Measurements from ENCODE around the gene EVI2A. TPM values are rescaled to one million over a fixed set of nuclear protein-coding genes. Genes with fewer than 3 reads are reported as not detected.
"Not testable (repeated sequence)": the region's sequence is repeated elsewhere in the genome, so short reads cannot be mapped to it uniquely, and the experiment has no call there.

EVI2A gene
- total RNA-seq, 2 donors from 2014 or later, result 5.5 to 11.2 TPM

- no peak for DNase-seq (ENCODE audit: low spot score)
- intact Hi-C loops (cut with DNase I), result no loop called here
These were observed 6.7 kb downstream of the EVI2A start for GRCh38 chr17:31314782-31315100.

GRCh38 chr17:31313982-31314781, 7.2 kb downstream of the EVI2A start, which contains the start of gene EVI2B:
TSS of gene EVI2B (minus strand) at chr17:31314054. CDS start at chr17:31305609, 8,445 bp downstream.
- intact Hi-C loops (cut with DNase I), result no loop called here
- no peak for DNase-seq (ENCODE audit: low spot score)

DNA sequence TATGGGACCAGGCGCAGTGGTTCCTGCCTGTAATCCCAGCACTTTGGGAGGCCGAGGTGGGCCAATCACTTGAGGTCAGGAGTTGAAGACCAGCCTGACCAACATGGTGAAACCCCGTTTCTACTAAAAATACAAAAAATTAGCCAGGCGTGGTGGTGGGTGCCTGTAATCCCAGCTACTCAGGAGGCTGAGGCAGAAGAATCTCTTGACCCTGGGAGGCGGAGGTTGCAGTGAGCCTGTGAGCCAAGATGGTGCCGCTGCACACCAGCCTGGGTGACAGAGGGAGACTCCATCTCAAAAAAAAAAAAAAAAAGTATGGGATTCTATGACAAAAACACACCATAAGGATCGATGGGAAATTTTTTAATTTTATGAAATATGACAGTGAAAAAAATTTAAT, 9.2 kb downstream of the EVI2A start:
- intact Hi-C loops (cut with DNase I), result not testable (repeated sequence)
- DNase-seq (ENCODE audit: low spot score), result peak; percentile 70

- DNase-seq (ENCODE audit: low spot score), result no peak
- intact Hi-C loops (cut with DNase I), result no loop called here
These were observed 9.9 kb downstream of the EVI2A start for GRCh38 chr17:31311526-31311925.

GRCh38 chr17:31310886-31311285, 10.5 kb downstream of the EVI2A start:
- intact Hi-C loops (cut with DNase I), result no loop called here
- DNase-seq (ENCODE audit: low spot score), result peak; percentile 69

- intact Hi-C loops (cut with DNase I), result no loop called here
- DNase-seq (ENCODE audit: low spot score), result no peak
These were observed 11.2 kb downstream of the EVI2A start for GRCh38 chr17:31310260-31310659.

DNA sequence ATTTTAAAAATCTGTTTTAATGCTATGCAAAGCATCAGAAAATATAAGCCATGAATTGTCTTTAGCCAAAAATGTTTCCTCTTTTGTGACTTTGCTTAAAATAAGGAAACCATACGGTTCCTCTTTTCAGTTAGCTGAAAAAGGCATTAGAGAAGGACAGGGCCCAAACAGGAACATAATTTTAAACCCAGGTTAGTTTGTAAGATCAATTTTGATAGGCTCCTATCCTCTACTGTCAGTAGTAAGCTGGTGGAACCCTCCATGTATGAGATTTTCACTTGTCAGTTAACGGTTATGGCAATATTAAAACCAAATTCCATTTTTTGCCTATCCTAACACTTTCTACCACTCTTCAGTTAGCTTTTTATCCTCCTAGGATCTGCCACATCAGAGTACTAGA, 11.9 kb downstream of the EVI2A start:
- intact Hi-C loops (cut with DNase I), result no loop called here
- no peak for DNase-seq (ENCODE audit: low spot score)

DNA sequence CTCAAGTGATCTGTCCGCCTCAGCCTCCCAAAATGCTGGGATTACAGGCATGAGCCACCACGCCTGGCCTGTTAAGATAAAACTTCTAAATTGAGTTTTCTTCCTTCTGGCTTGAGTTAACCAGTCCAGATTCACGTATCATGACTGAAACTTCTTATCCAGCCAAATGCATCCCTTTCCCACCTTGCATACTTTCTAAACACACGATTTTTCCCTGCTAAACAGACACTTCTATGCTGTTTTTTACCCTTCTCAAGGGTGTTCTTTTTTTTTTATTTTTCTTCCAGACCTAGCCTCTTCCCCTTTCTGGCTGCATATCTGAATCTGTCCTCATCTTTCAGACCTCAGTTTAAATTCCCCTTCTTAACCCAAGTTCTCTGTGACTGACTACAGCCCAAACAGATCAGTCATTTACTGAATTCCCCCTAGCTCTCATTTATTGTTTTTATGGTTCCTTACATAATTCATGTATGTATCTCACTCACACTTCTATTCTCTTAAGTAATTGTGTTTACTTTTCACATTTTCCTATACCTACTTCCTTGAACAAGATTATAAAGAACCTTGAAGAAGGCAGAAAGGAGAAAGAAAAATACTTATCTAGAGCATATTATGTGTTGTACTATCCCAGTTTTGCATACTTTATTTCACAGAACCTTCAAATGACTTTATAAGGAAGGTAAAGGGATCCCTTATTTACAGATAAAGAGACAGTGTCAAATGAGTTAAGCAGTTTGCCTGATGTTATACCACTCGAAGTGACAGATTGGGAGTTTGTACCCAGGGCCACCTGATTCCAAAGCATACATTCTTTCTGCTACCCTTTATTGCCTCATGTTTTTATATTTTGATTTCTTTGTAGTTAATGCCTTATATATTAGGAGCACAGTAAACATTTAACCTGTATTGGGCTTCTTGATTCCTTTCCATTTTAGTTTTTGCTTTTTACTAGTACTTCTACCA, 12.8 kb downstream of the EVI2A start:
- DNase-seq (ENCODE audit: low spot score), result no peak
- intact Hi-C loops (cut with DNase I), result no loop called here

GRCh38 chr17:31307640-31308039, 13.8 kb downstream of the EVI2A start:
- intact Hi-C loops (cut with DNase I), result no loop called here
- no peak for DNase-seq (ENCODE audit: low spot score)

GRCh38 chr17:31299624-31300023, 21.8 kb downstream of the EVI2A start:
- DNase-seq (ENCODE audit: low spot score), result no peak
- intact Hi-C loops (cut with DNase I), result no loop called here

GRCh38 chr17:31297090-31297489, 24.3 kb downstream of the EVI2A start, which contains the start of gene OMG:
TSS of gene OMG (minus strand) at chr17:31297239. CDS start at chr17:31296331, 908 bp downstream.
- intact Hi-C loops (cut with DNase I), result no loop called here
- DNase-seq (ENCODE audit: low spot score), result no peak

- intact Hi-C loops (cut with DNase I), result no loop called here
- no peak for DNase-seq (ENCODE audit: low spot score)
These were observed 25.3 kb downstream of the EVI2A start for GRCh38 chr17:31296142-31296541.

- intact Hi-C loops (cut with DNase I), result no loop called here
- no peak for DNase-seq (ENCODE audit: low spot score)
These were observed 25.9 kb downstream of the EVI2A start for GRCh38 chr17:31295489-31295871.

GRCh38 chr17:31294820-31295488, 26.5 kb downstream of the EVI2A start:
- intact Hi-C loops (cut with DNase I), result no loop called here
- DNase-seq (ENCODE audit: low spot score), result no peak

DNA sequence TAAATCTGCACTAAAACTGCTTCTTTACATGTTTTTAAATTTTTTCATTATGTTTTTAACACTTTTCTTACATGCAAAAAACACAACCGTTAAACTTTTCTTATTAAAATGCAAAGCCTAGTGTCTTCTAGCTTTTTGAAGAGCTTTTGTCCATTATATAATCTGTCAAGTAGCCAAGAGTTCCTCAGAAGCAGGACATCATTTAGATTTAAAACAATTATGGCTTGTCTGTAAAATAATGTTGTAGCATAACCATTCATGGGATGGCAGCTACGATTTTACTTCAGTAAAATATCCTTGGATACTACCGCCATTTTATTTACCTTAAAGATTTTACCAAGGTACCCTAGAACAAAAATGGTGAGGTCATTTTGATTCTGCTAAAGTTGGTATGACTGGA, 27.2 kb downstream of the EVI2A start:
- intact Hi-C loops (cut with DNase I), result no loop called here
- DNase-seq (ENCODE audit: low spot score), result no peak

GRCh38 chr17:31293581-31293980, 27.8 kb downstream of the EVI2A start:
- intact Hi-C loops (cut with DNase I), result no loop called here
- no peak for DNase-seq (ENCODE audit: low spot score)

GRCh38 chr17:31291820-31292219, 29.6 kb downstream of the EVI2A start:
- intact Hi-C loops (cut with DNase I), result no loop called here
- no peak for DNase-seq (ENCODE audit: low spot score)

GRCh38 chr17:31289790-31290189, 31.6 kb downstream of the EVI2A start:
- DNase-seq (ENCODE audit: low spot score), result no peak
- intact Hi-C loops (cut with DNase I), result no loop called here

DNA sequence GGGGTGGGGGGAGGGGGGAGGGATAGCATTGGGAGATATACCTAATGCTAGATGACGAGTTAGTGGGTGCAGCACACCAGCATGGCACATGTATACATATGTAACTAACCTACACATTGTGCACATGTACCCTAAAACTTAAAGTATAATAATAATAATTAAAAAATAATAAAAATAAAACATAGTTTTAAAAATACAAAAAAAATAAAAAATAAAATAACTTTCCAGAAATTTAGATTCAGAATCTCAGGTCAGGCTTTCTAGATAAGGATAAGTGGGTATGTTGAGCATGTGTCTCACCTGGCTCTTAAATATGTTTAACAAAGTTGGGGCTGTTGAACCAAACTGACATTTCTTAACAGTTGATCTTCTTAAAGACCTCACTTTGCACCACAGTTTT, 33.5 kb downstream of the EVI2A start:
- intact Hi-C loops (cut with DNase I); DNase-seq (ENCODE audit: low spot score): not testable (repeated sequence)

DNA sequence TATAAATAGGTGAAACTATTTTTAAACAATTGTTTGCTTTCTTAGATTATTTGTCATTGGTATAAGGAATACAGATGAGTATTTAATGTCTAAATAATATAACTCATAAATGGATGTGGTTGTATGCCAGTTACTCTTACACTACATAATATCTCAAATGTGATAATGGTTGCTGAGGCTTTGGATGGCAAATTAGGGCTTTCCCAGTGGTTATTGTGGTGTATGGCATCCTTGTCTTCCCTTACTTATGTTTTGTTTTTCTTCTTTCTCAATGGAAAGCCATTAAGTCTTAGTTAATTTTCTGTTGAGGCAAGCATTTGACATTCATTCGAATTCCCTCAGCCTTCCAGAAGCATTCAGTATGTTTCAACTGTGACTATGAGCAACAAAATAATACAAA, 34.8 kb downstream of the EVI2A start:
- DNase-seq (ENCODE audit: low spot score), result no peak
- intact Hi-C loops (cut with DNase I), result no loop called here

All from posterior vena cava (tissue), 2 donors.